Vagina (tissue), 2 donors: ENCODE measurements around the gene JUP.

ENCODE experiments used
- POLR2A ChIP-seq, 2 donors: fragments of 450-650 bp; IDR thresholded peaks; one replicate each; pipeline ENCODE4 v1.6.1; 2017; ENCODE audit warnings: antibody characterized with exemption in 2 of 2, mild to moderate bottlenecking in 2 of 2, moderate library complexity in 2 of 2
- POLR2AphosphoS5 ChIP-seq, 2 donors: sonication (generic); formaldehyde crosslinking; IDR thresholded peaks; one replicate each; pipeline ENCODE4 v1.9.0; 2017; ENCODE audit warnings: antibody characterized with exemption in 2 of 2, mild to moderate bottlenecking in 2 of 2, low read depth in 1 of 2; ENCODE audit not compliant: insufficient read depth in 1 of 2
- TF ChIP-seq, protein P1 (sequence below), 3 experiments: fragments of 450-650 bp in 2 of 3; fragments of 200-600 bp in 1 of 3; sonication (generic) in 1 of 3; IDR thresholded peaks; one replicate each; pipeline ENCODE4 v1.5.1; 2017 to 2019; ENCODE audit warnings: antibody characterized with exemption in 3 of 3, mild to moderate bottlenecking in 2 of 3, moderate library complexity in 2 of 3

DNA sequence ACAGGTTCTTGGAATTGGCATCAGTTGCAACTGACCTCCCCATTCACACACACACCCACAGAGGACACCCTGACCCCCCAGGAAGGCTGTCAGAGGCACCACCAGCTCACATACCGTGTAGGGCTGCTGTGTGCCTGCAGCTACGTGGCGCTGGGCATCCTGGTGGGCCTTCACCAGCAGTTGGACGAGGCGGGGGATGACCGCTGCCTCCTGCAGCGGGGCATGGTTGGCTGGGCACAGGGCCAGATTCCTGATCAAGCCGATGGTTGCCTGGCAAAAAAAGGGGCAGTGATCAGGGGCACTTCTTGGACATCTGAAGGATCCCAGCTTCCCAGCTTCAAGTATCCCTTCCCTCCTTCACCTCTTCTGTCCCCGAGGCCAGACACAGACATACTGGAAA is 27.9 kb downstream of the JUP start:
- TF ChIP-seq, protein P1, sequence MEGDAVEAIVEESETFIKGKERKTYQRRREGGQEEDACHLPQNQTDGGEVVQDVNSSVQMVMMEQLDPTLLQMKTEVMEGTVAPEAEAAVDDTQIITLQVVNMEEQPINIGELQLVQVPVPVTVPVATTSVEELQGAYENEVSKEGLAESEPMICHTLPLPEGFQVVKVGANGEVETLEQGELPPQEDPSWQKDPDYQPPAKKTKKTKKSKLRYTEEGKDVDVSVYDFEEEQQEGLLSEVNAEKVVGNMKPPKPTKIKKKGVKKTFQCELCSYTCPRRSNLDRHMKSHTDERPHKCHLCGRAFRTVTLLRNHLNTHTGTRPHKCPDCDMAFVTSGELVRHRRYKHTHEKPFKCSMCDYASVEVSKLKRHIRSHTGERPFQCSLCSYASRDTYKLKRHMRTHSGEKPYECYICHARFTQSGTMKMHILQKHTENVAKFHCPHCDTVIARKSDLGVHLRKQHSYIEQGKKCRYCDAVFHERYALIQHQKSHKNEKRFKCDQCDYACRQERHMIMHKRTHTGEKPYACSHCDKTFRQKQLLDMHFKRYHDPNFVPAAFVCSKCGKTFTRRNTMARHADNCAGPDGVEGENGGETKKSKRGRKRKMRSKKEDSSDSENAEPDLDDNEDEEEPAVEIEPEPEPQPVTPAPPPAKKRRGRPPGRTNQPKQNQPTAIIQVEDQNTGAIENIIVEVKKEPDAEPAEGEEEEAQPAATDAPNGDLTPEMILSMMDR (IDR thresholded peaks at IDR 0.05), result no peak
- TF ChIP-seq POLR2AphosphoS5 (IDR thresholded peaks at IDR 0.05; ENCODE audit: insufficient read depth in 1 of 2, low read depth in 1 of 2) (no peak), POLR2A (IDR thresholded peaks at IDR 0.05) (no peak)
